SK-MEL-5 (cell line): Measurements from ENCODE around the gene ROBO2. TPM values are rescaled to one million over a fixed set of nuclear protein-coding genes. Genes with fewer than 3 reads are reported as not detected.

Experiments used
- DNase-seq: peaks from one replicate; pipeline ENCODE4 v3.0.0-alpha.2; 2016; ENCODE audit warnings: low read depth, low spot score
- in situ Hi-C: cut with HindIII; loops from 2 replicates; pipeline ENCODE4 v1.10.0; 2016; ENCODE audit warnings: low sequenced_read_pairs, high pct_unique_total_duplicates, low pct_unique_long_range_greater_than_20kb
- total RNA-seq: library from RNA; depleted of rRNA; stranded (reverse); fragments of >200 nt; shearing (Covaris generic); gene quantifications from 2 replicates; pipeline ENCODE4 v1.2.3, GENCODE V29; 2014

The ROBO2 gene
- total RNA-seq, 1 experiment from 2014 or later: 32.3 TPM

GRCh38 chr3:77207753-77208152 lies 167.9 kb downstream of the ROBO2 start:
- in situ Hi-C loops: no loop called here
- no peak for DNase-seq

GRCh38 chr3:77222701-77223100 lies 182.8 kb downstream of the ROBO2 start:
- in situ Hi-C loops: no loop called here
- no peak for DNase-seq

GRCh38 chr3:77227567-77227966 lies 187.7 kb downstream of the ROBO2 start:
- no peak for DNase-seq

GRCh38 chr3:77232557-77232956 lies 192.7 kb downstream of the ROBO2 start:
- in situ Hi-C loops: no loop called here
- DNase-seq: no peak

More at GRCh38 chr3:77227567-77227966, 187.7 kb downstream of the ROBO2 start:
- in situ Hi-C loops: no loop called here

GRCh38 chr3:77234004-77234403 lies 194.1 kb downstream of the ROBO2 start:
- in situ Hi-C loops: no loop called here
- DNase-seq: peak; percentile 4

- in situ Hi-C loops: no loop called here
- DNase-seq: no peak
Measured at GRCh38 chr3:77236118-77236517, 196.2 kb downstream of the ROBO2 start.

- DNase-seq: no peak
- in situ Hi-C loops: no loop called here
Measured at GRCh38 chr3:77240072-77240650, 200.3 kb downstream of the ROBO2 start.

- no peak for DNase-seq
- in situ Hi-C loops: no loop called here
Measured at GRCh38 chr3:77242371-77242770, 202.5 kb downstream of the ROBO2 start.

GRCh38 chr3:77244981-77245380 lies 205.1 kb downstream of the ROBO2 start:
- DNase-seq: no peak
- in situ Hi-C loops: no loop called here

- in situ Hi-C loops: no loop called here
- DNase-seq: no peak
Measured at GRCh38 chr3:77247061-77247460, 207.2 kb downstream of the ROBO2 start.

- DNase-seq: no peak
- in situ Hi-C loops: no loop called here
Measured at GRCh38 chr3:77247817-77248216, 207.9 kb downstream of the ROBO2 start.

GRCh38 chr3:77248420-77248819 lies 208.5 kb downstream of the ROBO2 start:
- no peak for DNase-seq
- in situ Hi-C loops: no loop called here

GRCh38 chr3:77251136-77251535 lies 211.2 kb downstream of the ROBO2 start:
- in situ Hi-C loops: no loop called here
- no peak for DNase-seq

GRCh38 chr3:77254967-77255831 lies 215.3 kb downstream of the ROBO2 start:
- peak; percentile 84 for DNase-seq
- in situ Hi-C loops: no loop called here

- in situ Hi-C loops: no loop called here
- no peak for DNase-seq
Measured at GRCh38 chr3:77256584-77257503, 216.9 kb downstream of the ROBO2 start.

GRCh38 chr3:77259694-77260093 lies 219.8 kb downstream of the ROBO2 start:
- in situ Hi-C loops: no loop called here

GRCh38 chr3:77262361-77262760 lies 222.5 kb downstream of the ROBO2 start:
- no peak for DNase-seq
- in situ Hi-C loops: no loop called here

More at GRCh38 chr3:77259694-77260093, 219.8 kb downstream of the ROBO2 start:
- no peak for DNase-seq

GRCh38 chr3:77267589-77267988 lies 227.7 kb downstream of the ROBO2 start:
- DNase-seq: no peak
- in situ Hi-C loops: no loop called here
